ENCODE results near the gene FGFRL1. TPM values are rescaled to one million over a fixed set of nuclear protein-coding genes. Genes with fewer than 3 reads are reported as not detected.
A peak's percentile ranks its signal among the peaks of the same experiment; 100 is the strongest.

The FGFRL1 gene
- total RNA-seq, 4 donors from 2014 or later, result 18.1 to 39.6 (median 26.4) TPM

DNA sequence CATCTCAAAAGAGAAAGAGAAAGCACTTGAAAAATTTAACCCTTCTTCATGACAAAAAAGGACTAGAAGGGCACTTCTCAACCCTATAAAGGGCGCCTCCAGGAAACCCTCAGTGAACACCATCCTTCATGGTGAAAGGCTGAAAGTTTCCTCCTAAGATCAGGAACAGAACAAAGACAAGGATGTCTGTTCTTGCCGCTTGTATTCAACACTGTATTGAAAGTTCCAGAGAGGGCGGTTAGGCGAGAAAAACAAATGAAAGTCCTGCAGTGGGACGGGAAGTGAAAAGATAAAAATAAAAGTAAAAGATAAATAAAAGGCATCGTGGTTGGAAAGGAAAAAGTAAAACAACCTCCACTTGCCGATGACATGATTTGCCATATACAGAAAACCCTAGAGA, 51.0 kb downstream of the FGFRL1 start:
- peaks cover 0 to 35% of the 10 kb centered on the region in 2 donors for H3K27me3 ChIP-seq

GRCh38 chr4:1065732-1066131, 54.3 kb downstream of the FGFRL1 start:
- H3K27me3 ChIP-seq, result peaks cover 0 to 16% of the 10 kb centered on the region in 2 donors
- no peak for DNase-seq (ENCODE audit: low spot score in 2 of 2)
- H3K4me3 ChIP-seq, result no peak overlapping the region
- no peaks in the 10 kb centered on the region for H3K4me1 ChIP-seq
- no peaks in the 10 kb centered on the region for H3K36me3 ChIP-seq
- H3K27ac ChIP-seq, result no peak overlapping the region
- no peaks in the 10 kb centered on the region for H3K9me3 ChIP-seq
- 36 to 59% methylated on average over 4 of the region's 4 CpGs for WGBS, 2 donors
- TF ChIP-seq, protein P1, sequence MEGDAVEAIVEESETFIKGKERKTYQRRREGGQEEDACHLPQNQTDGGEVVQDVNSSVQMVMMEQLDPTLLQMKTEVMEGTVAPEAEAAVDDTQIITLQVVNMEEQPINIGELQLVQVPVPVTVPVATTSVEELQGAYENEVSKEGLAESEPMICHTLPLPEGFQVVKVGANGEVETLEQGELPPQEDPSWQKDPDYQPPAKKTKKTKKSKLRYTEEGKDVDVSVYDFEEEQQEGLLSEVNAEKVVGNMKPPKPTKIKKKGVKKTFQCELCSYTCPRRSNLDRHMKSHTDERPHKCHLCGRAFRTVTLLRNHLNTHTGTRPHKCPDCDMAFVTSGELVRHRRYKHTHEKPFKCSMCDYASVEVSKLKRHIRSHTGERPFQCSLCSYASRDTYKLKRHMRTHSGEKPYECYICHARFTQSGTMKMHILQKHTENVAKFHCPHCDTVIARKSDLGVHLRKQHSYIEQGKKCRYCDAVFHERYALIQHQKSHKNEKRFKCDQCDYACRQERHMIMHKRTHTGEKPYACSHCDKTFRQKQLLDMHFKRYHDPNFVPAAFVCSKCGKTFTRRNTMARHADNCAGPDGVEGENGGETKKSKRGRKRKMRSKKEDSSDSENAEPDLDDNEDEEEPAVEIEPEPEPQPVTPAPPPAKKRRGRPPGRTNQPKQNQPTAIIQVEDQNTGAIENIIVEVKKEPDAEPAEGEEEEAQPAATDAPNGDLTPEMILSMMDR (IDR thresholded peaks at IDR 0.05), result no peak
- TF ChIP-seq POLR2A (IDR thresholded peaks at IDR 0.05) (no peak), EP300 (IDR thresholded peaks at IDR 0.05) (no peak)

More for the DNA sequence above, 51.0 kb downstream of the FGFRL1 start:
- no peak overlapping the region for H3K4me3 ChIP-seq
- 61 to 67% methylated on average over 7 of the region's 7 CpGs for WGBS, 2 donors
- H3K9me3 ChIP-seq, result no peaks in the 10 kb centered on the region
- H3K4me1 ChIP-seq, result no peaks in the 10 kb centered on the region
- TF ChIP-seq, protein P1 (IDR thresholded peaks at IDR 0.05), result no peak
- TF ChIP-seq EP300 (IDR thresholded peaks at IDR 0.05) (no peak), POLR2A (IDR thresholded peaks at IDR 0.05) (no peak)
- no peaks in the 10 kb centered on the region for H3K36me3 ChIP-seq
- H3K27ac ChIP-seq, result no peak overlapping the region
- DNase-seq (ENCODE audit: low spot score in 2 of 2), result no peak

- Histone ChIP-seq H3K4me1 (peaks cover 0 to 9% (median 0%) of the 10 kb centered on the region in 4 donors), H3K27me3 (no peaks in the 10 kb centered on the region), H3K27ac (no peak overlapping the region), H3K4me3 (no peak overlapping the region), H3K36me3 (no peaks in the 10 kb centered on the region), H3K9me3 (no peaks in the 10 kb centered on the region)
- WGBS, 2 donors, result 90 to 91% methylated on average over 7 of the region's 7 CpGs
- no peak for DNase-seq (ENCODE audit: low spot score in 2 of 2)
- TF ChIP-seq EP300 (IDR thresholded peaks at IDR 0.05) (no peak), POLR2A (IDR thresholded peaks at IDR 0.05) (no peak)
- TF ChIP-seq, protein P1 (IDR thresholded peaks at IDR 0.05), result no peak
Measured at GRCh38 chr4:1069394-1069793, 58.0 kb downstream of the FGFRL1 start.

GRCh38 chr4:1072830-1073446, 61.5 kb downstream of the FGFRL1 start:
- Histone ChIP-seq H3K27ac (no peak overlapping the region), H3K36me3 (no peaks in the 10 kb centered on the region), H3K9me3 (no peaks in the 10 kb centered on the region), H3K4me1 (peaks cover 0 to 9% (median 0%) of the 10 kb centered on the region in 4 donors), H3K4me3 (no peak overlapping the region), H3K27me3 (no peaks in the 10 kb centered on the region)
- TF ChIP-seq POLR2A (IDR thresholded peaks at IDR 0.05), result no peak
- TF ChIP-seq, protein P1 (IDR thresholded peaks at IDR 0.05), result peak; percentile 50 to 70 (median 63)
- TF ChIP-seq EP300 (IDR thresholded peaks at IDR 0.05), result peak in 1 of 2 donors; percentile 33
- peak; percentile 45 to 70 for DNase-seq (ENCODE audit: low spot score in 2 of 2)
- WGBS, 2 donors, result 17 to 18% methylated on average over 11 of the region's 11 CpGs

DNA sequence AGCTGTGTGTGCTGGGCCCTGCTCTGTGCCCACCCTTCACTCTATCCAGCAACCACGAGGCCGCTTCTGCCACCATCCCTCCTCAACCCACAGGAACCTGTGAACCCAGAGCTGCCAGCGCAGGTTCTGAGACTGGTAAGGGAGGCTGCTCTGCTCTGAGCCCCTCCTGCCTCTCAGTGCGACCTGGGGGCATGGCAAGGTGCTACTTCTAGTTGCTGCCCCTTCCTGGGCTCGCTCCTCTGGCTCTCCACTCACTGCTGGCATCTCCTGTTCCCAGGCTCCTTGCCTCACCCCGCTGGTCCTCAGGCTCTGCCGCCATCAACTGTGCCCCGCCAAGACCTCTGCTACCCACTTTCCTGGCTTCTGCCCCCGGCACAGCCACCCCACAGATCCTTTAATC, 62.7 kb downstream of the FGFRL1 start:
- H3K27me3 ChIP-seq, result no peaks in the 10 kb centered on the region
- DNase-seq (ENCODE audit: low spot score in 2 of 2), result no peak
- 84 to 86% methylated on average over 9 of the region's 9 CpGs for WGBS, 2 donors
- H3K4me1 ChIP-seq, result peaks cover 0 to 9% (median 0%) of the 10 kb centered on the region in 4 donors
- no peak overlapping the region for H3K27ac ChIP-seq
- H3K36me3 ChIP-seq, result no peaks in the 10 kb centered on the region
- no peak for TF ChIP-seq POLR2A (IDR thresholded peaks at IDR 0.05)
- TF ChIP-seq, protein P1 (IDR thresholded peaks at IDR 0.05), result no peak
- H3K9me3 ChIP-seq, result no peaks in the 10 kb centered on the region
- no peak overlapping the region for H3K4me3 ChIP-seq
